Activated CD4-positive, alpha-beta T cell treated with anti-CD3 and anti-CD28 coated beads, Interleukin-2, amount 50 U/mL, for 24 hours (primary cell): ENCODE results near the gene COPS9.

ENCODE experiments used
- DNase-seq, 2 donors: peaks; one replicate each; pipeline ENCODE4 v3.0.0-alpha.2; 2020; ENCODE audit warnings: low read depth in 1 of 2, low spot score in 1 of 2

The COPS9 gene

DNA sequence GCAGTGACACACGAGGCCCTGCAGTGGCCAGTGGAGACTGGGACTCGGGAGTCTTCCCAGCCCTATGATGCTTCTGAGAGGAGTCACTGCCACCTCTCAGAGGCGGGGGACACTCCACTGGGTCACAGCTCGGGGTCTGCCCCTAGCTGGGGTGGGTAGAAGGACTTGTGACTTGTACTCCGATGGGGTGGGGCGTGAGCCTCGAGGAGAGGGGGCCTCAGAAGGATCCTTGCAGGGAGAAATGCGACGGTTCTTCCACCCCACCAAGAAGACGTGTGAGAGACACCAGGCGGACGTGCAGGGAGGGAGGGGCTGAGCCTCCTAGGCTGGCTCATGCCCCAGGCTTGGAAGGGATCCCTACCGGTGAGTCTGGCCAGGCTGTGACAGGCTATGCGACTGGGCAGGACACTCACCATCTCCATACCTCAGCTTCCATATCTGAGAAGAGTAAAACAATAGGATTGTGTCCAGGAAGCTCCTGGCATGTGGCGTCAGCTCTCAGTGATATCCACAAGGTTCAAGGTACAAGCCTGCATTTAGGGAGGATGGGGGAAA lies 15.4 kb upstream of the COPS9 start:
- no peak for DNase-seq

DNA sequence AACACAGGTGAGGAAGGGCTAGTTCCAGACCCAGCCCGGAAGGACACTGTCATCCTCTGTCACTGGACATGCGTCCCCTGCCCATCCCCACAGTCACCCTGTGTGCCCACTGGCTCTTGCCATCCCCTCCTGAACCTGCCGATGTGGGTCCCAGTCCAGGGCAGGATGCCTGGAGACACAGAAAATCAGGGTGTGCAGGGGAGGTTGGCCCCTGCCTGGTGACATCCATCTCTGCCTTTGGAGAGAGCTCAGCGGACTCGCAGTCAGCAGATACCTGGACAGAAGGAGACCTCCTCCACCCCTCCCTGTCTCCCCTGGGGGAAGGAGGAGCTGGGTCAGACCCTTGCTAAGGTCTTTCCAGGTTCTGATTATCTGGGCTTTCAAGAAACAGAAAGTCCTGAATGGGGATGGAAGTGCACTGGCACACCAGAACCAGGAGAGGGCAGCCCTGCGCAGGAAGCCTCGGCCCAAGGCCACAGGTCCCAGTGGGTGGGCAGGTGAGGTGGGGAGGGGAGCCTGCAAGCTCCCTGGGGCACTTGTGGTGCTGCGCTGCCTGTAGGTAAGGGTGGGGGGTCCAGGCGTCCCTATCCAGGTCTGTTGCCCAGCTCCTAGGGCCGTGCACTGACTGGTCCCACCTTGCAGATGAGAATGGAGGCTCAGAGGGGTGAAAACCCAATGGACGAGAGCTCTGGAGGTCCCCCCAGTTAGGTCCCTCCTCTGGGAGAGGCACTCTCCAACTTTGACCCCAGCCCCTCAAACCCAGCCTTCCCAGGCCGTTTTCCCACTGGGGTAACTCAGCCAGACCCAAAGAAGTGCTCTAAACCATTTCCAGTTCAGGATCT lies 14.1 kb upstream of the COPS9 start:
- DNase-seq: peak in 1 of 2 donors; percentile 16

DNA sequence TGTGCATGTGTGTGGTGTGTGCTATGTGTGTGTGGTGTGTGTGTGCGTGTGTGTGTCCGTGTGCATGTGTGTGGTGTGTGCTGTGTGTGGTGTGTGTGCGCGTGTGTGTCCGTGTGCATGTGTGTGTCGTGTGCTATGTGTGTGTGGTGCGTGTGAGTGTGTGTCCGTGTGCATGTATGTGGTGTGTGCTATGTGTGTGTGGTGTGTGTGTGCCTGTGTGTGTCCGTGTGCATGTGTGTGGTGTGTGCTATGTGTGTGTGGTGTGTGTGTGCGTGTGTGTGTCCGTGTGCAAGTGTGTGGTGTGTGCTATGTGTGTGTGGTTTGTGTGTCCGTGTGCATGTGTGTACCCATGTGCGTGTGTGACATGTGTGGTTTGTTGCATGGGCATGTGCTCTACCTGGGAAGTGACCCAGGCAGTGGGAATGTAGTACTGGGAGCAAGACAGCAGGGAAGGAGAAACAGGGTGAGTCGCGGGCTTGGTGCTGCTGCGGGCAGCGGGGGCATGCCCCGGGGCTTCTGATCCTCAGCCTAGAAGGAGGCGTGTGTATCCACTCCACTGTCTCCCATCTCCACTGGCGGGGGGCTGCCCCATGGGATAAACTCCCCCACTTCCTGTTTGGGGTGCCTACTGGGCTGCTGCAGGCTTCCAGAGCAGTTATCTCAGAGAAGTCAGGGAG lies 11.9 kb upstream of the COPS9 start:
- no peak for DNase-seq

DNA sequence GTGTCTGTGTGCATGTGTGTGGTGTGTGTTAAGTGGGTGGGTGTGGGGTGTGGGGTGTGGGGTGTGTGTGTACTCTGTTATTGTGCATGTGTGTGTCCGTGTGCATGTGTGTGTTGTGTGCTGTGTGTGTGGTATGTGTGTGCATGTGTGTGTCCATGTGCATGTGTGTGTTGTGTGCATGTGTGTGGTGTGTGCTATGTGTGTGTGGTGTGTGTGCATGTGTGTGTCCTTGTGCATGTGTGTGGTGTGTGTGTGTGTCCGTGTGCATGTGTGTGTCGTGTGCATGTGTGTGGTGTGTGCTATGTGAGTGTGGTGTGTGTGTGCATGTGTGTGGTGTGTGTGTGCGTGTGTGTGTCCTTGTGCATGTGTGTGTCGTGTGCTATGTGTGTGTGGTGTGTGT lies 11.3 kb upstream of the COPS9 start:
- DNase-seq: no peak

DNA sequence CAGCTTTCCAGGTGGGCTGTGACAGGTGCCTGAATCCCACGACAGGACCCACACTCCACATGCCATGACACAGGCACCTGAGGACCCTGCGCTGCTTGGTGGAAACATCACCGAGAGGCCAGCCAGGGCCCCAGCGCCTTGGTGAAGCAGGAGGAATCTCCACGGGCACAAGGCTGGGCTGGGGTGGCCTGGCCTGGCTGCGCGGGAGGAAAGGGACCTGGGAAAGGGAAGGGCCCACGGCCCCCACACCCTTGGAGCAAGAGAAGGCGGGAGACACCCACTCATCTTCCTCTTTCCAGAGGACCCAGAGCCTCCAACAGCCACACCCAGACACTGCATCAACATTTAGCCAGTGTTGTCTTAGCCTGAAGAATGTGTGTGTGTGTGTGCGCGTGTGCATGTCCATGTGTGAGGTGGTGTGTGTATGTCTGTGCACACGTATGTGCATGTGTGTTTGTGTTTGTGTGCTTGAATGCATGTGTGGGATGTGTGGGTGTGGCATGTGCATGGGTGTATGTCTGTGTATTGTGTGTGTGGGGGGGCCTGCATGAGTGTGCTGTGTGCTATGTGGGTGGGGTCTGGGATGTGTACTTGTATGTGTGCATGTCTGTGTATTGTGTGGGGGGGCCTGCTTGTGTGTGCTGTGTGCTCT lies 10.6 kb upstream of the COPS9 start:
- no peak for DNase-seq

DNA sequence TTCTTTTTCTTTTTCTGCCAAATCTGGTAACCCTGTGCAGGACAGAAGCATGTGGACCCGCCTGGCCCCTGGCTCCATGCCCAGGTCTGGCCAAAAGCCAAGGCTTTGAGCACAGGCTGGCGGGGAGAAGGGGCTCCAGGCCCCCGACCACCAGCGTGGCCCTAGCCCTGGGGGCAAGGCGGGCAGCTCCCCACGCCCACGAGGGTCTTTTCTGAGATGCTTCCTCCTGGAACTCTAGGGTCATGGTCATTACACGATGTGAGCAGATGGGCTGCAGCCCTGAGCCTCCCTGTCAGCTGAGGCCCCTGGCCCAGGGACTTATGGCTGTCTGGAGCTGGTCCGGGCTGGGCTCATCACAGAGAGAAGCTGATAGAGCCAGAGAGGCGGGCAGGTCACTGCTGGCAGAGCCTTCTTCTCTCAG lies 10.0 kb upstream of the COPS9 start:
- DNase-seq: no peak

DNA sequence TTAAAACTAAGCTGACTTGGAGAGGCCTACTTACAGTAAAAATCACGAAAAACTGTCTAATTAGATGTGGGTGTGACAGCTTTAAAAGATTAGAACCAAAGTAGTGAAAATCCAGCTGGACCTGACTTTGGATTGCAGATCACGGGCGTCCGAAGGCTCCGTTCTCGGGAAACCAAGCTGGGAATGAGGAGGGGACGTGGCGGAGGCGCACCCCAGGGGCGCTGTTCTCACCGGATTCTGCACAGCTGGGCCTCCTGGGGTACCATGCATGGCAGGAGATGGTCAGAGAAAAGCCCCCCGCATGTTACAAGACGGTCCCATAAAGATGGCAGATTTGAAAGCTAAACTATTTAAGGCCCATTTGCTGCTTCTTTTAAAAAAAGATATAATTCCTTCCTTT lies 9.4 kb upstream of the COPS9 start:
- no peak for DNase-seq

DNA sequence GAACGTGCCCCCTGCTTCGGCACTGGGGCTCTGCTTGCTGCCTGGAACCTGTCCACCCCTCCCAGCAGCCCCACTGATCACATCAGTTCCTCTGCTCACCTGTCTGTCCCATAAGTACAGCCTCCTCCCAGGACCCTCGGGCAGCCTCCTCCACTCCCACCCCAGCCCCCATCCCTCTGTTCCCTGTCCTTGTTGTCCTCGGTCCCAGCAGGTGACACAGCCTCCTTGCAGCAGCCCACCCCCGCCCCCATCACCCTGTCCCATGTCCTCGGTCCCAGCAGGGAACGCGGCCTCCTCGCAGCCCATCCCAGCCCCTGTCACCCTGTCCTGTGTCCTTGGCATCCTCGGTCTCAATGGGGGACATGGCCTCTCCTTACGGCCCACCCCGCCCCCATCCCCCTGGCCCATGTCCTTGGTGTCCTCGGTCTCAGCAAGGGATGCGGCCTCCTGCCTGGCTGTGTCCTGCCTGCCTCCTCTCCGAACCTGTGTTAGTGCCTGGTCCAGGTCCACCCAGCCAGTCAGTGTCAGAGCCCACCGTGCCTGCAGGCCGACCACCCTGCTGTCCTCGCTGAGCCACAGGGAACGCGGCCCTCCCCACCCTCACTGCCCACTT lies 8.7 kb upstream of the COPS9 start:
- no peak for DNase-seq

DNA sequence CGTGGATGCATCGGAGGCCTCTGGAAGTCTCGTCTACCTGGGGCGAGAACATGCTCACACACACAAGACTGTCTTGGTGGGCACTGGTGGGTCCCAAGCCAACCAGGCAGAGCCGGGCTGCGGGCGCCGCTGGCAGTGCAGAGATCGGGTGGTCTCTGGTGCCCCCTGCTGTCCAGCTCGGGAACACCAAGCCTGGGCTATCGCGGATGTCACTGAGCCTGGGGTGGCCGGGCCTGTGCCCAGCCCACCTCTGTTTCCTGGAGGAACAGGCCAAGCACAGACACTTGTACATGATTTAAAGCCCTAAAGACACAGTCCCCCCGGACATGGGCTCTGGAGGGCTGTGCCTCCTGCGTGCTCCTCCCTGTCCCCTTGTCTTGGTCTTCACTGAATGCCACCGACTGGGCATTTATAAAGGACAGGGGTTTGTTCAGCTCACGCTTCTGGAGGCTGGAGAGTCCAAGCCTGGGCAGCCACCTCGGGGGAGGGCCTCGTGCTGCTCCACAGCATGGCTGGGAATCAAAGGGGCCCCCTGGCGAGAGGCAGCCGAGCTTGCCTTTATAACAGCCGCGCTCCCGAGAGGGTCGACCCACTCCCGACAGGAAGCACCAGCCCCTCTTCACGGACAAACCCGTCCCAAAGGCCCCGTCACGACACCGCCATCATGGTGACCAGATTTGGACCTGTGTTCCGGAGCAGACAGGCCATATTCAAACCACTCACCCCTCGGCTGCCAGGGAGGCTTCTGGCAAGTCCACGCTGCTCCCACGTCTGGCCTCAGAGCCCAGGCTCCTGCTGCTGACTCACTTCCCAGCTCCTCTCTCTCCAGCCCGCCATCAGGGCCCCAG lies 7.9 kb upstream of the COPS9 start:
- DNase-seq: peak; percentile 73 to 83

DNA sequence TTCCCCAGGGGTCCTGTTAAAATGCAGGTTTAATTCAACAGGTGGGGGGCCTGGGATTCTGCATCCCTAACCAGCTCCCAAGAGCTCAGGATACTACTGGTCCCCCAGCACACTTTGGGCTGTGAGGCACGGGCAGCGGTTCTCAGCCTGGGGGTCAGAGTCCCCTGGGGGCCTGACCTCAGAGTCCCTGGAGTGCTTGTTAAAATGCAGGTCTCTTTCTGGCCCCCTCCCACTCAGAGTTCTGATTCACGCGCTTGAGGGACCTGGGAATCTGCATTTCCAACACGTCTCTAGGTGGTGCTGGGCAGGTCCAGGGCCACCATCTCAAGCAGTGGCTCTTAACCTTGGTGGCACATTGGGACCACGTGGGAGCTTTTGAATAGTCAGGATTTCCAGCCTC lies 7.2 kb upstream of the COPS9 start:
- DNase-seq: no peak

DNA sequence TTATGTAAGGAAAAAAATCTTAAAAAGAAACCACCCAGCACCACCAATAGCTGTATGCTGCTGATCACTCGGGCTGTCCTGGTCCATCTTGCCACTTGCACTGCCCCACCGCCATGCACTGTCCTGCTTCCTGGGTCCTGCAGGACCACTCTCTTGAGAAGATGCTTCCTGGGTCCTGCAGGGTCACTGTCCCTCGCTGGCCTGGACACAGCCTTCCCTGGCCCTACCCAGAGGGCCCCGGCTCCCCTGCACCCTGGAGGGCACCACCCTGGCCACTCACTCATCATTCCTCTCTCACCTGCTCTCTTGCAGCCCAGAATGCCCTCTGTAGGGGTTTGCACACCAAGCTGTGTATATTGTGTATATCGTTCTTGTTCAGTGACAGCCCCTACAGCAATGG lies 6.8 kb upstream of the COPS9 start:
- DNase-seq: no peak

DNA sequence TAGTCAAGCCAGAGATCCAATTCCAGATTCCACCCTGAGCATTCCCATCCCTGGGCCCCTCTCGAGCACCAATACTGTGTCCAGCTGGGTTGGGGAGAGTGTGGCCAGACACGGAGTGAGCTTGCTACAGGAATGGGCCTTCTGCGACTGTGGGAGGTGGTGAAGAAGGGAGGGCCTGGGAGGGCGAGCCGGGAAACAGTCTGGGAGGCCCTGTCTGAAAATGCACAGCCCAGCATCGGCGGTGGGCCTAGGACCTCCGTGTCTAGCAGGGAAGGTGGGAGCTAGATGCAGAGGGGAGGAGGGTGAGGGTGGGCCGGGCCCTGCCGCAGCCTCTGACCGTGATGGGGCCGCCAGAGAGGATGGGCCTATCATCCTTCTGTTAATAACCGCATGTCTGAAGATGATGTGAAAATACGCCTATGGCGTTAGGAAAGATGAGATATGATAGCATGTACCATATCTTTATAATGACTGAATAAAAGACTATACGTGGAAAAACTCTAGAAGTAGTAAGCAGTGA lies 6.2 kb upstream of the COPS9 start:
- no peak for DNase-seq

DNA sequence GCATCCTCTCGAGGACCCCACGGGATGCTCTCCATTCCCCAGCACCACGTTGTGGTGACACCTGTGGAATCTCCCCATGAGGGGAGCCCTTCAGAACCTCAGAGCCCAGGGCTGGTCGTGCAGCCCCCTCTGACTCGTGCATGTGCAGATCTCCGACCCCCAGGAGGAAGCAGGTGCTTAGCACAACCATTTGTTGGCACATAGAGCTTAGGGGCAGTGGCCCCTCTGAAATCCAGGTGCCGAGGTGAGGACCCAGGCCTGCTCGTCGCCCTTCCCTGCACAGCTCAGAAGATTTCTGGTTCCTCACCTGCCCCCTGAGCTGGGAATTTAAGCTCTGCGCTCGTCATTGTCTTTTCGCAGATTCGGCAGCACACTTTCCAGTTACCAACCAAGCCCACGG lies 5.6 kb upstream of the COPS9 start:
- no peak for DNase-seq

DNA sequence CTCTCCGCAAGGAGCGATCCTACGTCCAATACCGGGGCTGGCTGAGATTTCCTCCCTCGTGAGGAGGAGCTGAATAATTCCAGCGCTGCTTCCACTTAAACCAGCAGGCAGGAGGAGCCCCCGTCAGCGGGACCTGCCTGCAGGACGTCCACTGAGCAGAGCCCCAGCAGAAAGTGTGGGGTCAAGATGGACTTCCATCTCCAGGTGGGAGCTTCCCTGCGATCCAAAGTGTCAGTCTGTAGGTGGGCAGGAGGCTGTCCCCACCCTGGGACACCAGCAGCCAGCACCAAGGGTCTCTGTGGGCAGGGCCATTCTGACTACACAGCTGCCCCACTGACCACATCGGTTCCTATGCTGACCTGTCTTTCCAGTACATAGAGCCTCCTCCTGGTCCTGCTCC lies 4.8 kb upstream of the COPS9 start:
- no peak for DNase-seq

DNA sequence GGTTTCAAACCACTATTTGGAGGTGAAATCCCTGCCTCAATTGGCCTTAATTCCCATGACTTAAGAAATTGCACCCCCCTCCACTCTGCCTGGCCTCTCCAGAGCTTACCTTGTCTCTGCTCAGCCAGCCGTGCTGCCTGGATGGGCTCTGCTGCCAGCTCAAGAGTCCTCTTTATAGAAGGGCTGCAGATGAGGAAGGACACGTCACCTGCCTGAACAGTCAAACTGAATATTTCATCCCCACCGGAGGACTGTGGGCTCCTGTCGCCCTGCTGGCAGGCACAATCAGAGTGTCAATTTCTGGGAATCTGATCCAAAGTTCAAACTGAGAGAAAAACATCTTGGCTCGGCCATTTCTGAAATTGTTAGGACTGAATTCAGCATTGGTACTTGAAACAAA lies 4.4 kb upstream of the COPS9 start, which contains the start of gene OTOS:
OTOS (minus strand) TSS at position 148 of the 400 bp plus-strand sequence. CDS start 332 bp downstream, outside the sequence.
- DNase-seq: no peak

DNA sequence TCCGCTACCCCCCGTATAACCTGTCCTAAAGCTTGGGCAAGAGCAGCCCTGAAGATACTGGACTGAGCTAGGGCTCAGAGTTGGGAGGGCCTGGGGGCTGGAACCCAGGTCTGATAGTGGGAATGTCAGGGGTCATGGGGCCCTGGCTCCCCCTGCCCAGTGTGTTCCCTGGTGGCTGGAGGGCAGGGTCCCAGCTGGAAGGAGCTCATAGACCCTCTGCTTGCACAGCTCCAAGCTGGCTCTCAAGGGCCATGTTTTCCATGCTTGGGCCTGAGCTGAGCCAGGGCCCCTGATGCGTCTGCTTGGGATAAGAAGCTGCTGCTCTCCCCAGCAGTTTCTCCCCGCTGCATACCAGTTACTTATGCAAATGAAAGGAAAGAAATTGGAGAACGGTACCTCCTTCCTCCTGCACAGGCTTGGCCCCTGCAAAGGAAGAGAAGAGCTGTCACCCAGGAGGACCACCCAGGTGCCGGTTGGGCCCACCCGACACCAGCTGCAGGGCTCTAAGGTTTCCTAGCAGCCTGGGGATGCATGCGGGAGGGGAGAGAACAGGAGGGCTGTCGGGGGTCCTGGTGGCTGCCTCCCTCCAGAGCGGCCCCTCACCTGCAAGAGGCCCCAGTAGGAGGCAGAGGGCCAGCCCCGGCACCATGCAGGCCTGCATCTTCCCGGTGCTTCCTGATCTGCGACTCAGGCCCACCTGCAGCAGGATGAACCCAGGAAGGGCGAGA lies 3.7 kb upstream of the COPS9 start:
- DNase-seq: no peak

DNA sequence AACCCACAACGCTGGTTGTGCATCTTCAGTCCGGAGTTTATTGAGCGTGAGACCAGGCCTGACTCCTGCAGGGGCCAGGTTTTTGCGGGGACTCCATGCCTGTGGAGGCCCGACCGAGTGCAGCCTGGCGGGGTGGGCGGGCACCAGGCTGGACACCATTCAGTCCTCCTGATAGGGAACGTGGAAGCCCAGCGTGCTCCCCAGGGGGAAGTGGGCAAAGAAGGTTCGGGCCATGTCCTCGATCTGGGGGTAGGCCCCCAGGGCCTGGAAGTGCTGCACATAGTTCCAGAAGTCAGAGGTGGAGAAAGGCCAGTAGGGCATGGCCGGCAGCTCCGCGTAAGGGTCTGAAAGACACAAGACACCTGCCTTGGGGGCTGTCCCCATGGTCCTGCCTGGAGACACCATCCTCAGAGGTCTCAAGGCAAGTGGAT lies 2.9 kb upstream of the COPS9 start:
- no peak for DNase-seq

DNA sequence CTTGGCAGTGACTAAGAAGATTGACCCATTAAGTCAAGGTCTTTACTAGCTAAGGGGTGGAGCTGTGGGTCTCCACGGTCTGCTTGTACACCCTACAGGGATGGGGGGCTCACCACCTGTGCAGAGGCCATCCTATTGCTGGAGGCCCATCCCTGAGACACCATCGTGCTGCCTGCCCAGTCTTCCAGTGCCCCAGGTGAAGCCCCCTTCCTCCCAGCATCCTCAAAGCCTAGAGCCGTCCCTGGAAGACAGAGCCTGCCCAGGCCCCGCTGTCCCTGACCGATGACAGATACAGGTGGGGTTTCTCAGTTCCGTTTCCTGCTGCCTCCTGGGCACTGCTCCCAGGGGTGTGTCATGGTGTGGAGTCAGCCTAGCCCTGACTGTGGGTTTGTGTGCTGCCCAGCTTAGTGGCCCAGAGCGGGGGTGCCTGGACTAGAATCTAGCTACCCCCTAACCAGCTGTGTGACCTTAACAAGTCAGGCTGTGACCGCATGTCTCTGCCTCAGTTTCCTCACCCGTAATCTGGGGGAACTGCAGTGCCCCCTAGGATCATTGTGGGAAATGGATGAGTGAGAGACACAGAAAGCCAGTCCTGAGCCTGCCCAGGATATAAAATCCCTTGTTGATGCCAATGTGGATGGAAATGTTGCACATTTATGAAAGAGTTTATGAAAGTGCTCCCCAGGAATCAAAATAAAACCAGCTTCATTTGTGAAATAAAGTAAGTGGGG lies 2.3 kb upstream of the COPS9 start:
- DNase-seq: no peak
